GM18499 (cell line): Measurements from ENCODE around the gene STIM1.
"Not testable (repeated sequence)": the region's sequence is repeated elsewhere in the genome, so short reads cannot be mapped to it uniquely, and the experiment has no call there.

ENCODE experiments used
- ATAC-seq: cut with Tn5 transposase; IDR thresholded peaks from one replicate; pipeline ENCODE4 v1.9.1; 2021; ENCODE audit warnings: moderate number of reproducible peaks; ENCODE audit not compliant: insufficient read depth, unreplicated experiment

STIM1 gene

GRCh38 chr11:3849297-3849874, 6.1 kb upstream of the STIM1 start:
- no peak for ATAC-seq

DNA sequence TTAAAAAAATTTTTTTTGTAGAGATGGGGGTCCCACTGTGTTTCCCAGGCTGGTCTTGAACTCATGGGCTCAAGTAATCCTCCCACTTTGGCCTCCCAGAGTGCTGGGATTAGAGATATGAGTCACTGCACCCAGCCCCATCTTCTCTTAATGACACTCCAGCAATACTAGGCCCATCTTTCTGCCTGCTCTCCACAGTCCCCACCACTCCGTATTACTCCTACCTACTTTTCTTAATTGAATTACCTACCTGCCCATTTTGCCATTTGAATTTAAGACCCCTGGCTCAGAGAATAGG, 2.0 kb upstream of the STIM1 start:
- ATAC-seq = no peak

DNA sequence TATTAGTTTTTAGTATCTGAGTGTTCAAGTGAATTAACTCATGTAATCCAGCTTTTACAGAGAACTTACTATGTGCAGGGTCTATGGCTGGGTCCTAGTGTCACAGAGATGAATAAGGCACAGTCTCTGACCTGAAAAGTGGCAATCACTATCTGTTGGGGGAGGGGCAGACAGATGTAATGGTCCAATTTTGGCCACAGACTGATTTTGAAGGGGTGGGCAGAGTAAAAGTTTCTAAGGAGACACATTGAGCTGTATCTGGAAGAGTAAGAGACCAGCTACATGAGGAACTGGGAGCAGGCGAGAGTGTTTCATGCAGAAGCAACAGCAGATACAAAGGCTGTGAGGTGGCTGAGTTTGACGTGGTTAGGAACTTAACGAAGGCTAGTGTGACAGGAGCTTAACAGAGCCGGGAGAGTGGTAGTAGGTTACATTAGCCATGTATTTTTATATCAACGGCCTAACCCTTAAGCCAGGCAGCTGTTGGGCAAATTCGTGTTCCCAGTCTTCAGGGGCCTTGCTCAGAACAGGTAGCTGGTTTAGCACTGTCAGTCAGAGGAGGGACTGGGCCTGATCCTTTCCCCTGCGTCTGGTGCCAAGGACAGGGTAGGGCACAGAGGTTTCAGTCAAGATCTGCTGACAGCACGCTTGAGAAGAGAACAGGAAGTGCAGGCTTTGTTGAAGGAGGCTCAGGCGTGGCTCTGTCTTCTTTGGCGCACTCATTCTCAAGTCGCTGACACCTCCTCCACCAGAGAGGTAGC, 1.4 kb upstream of the STIM1 start:
- no peak for ATAC-seq

DNA sequence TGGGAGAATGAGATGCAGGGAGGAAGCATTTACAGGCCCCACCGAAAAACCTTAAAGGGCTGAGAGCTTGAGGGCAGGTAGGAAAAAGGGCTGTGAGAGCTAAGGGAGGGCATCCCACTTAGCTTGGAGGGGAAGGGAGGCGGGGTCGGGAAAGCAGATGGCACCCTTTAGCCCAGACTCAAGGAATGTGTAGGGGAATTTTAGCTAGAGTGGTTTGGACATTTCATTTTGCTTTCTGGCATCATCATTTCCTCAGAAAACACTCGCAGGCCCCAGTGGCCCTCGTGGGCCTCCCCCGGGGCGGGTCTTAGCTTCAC, 846 bp upstream of the STIM1 start:
- ATAC-seq = no peak

- ATAC-seq = no peak
These were observed 486 bp downstream of the STIM1 start for GRCh38 chr11:3855808-3856491.

- no peak for ATAC-seq
These were observed 1.5 kb downstream of the STIM1 start for GRCh38 chr11:3856856-3857553.

DNA sequence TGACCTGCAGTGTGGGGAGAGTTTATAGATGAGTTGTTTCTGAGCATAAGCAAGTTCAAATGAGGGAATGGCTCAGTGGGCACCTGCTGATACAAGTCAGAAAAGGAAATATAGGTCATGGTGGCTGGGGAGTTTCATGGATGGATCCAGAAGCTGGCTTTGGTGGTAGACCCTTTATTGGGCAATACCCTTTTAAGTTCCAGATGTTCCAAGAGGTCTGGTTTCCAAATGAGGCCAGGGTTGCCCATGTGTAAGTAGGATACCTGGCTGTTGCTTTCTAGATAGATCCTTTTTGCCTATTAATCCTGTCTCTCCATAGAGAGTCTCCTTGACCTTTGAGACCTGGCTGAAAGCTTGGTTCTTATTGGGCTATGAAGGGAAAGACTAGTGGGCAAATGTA, 2.2 kb downstream of the STIM1 start:
- no peak for ATAC-seq

GRCh38 chr11:3859373-3859881, 4.0 kb downstream of the STIM1 start:
- ATAC-seq = no peak

DNA sequence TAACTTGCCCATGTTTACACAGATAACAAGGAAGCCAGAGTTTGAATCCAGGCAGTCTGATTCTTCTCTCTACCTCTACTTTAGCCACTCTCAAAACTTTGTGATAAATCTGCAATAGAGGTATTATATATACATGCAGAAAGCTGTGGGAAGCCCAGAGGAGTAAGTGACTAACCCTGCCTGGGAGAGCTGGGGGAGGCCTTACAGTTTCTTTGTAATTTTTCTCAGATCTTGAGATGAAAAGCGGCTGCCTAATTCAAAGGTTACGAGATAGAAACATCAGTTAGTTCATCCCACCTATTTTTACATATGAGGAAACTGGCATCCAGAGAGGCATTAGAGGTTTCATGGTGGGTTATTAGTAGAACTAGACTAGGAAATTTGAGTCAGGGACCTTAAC, 4.9 kb downstream of the STIM1 start:
- ATAC-seq = no peak

GRCh38 chr11:3860898-3861393, 5.5 kb downstream of the STIM1 start:
- not testable (repeated sequence) for ATAC-seq

DNA sequence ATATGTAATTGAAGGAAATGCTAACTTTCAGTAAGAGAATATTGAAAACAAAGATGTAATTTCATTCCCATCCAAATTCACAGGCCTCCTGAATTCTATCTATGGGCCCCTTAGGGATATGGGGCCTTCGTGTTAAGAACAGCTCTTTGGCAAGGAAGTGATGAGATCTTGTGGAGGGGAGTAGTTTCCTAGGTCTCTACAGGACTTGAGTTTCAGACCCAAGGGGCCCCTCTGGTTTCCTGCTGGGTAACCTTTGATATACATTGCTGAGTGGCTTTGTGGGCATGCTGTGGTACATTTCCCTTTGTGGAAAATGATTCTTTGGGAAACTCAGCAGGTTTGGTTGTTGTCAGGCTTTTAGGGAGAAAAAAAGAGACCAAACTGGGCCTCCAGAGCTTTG, 6.2 kb downstream of the STIM1 start:
- no peak for ATAC-seq

- no peak for ATAC-seq
These were observed 10.1 kb downstream of the STIM1 start for GRCh38 chr11:3865388-3866193.

DNA sequence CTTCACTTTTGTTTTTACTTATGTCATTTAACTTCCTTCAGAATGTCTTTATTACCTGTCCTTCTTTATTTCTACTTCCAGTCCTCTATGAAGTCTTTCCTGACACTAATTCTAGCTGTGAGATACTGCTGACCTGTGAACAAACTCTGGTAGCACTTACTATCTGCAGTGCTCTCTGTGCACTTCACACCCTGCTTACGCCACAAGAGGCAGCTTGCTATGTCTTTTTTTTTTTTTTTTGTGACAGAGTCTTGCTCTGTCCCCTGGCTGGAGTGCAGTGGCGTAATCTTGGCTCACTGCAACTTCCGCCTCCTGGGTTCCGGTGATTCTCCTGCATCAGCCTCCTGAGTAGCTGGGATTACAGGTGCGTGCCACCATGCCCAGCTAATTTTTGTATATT, 10.7 kb downstream of the STIM1 start:
- ATAC-seq = no peak

- ATAC-seq = no peak
These were observed 11.4 kb downstream of the STIM1 start for GRCh38 chr11:3866836-3867208.

DNA sequence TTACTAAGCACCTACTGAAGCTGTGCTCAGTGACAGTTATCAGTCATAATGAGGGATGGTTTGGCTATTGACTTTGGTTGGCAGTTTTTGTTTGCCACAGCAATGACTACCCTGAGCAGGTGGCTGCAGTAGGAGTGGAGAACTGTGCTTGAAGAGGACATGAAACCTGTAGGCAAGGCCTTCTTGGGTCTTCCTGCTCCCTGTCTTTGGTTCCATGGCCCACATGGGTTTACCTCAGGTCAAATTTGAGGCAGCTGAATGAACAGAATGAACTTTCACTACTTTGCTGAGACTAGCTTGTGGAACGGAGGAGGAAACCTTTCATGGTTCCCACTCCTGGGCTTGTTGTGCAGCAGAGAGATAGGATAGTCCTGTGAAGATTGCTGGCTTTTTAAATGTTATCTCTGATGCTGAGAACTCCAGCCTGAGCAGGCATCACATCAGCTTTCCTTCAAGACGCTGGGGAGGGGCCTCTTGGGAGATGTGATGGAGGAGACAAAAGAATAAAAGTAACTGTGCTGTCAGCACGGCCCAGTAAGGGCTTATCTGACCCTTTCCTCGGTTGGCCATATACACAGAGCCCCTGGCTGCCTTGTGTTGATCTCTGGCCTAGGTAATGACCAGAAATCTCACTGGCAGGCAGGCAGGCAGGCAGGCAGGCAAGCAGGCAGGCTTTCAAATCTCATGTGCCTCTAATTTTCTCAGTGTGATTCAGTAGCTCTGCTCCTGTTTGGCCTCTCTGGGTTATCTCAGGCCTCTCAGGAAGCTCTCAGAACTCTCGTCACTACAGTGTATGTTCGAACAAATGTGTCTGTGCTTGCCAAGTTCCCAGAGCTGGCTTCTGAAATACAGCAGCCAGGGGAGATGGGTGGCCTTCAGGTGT, 12.0 kb downstream of the STIM1 start:
- no peak for ATAC-seq

- no peak for ATAC-seq
These were observed 18.4 kb downstream of the STIM1 start for GRCh38 chr11:3873712-3874349.

- no peak for ATAC-seq
These were observed 21.1 kb downstream of the STIM1 start for GRCh38 chr11:3876613-3877012.

GRCh38 chr11:3877364-3878257, 22.1 kb downstream of the STIM1 start:
- ATAC-seq = no peak
